ENCODE measurements around the gene SLC25A34. TPM values are rescaled to one million over a fixed set of nuclear protein-coding genes. Genes with fewer than 3 reads are reported as not detected.

SLC25A34 gene
- total RNA-seq, 1 experiment from 2014 or later = 0.59 TPM

DNA sequence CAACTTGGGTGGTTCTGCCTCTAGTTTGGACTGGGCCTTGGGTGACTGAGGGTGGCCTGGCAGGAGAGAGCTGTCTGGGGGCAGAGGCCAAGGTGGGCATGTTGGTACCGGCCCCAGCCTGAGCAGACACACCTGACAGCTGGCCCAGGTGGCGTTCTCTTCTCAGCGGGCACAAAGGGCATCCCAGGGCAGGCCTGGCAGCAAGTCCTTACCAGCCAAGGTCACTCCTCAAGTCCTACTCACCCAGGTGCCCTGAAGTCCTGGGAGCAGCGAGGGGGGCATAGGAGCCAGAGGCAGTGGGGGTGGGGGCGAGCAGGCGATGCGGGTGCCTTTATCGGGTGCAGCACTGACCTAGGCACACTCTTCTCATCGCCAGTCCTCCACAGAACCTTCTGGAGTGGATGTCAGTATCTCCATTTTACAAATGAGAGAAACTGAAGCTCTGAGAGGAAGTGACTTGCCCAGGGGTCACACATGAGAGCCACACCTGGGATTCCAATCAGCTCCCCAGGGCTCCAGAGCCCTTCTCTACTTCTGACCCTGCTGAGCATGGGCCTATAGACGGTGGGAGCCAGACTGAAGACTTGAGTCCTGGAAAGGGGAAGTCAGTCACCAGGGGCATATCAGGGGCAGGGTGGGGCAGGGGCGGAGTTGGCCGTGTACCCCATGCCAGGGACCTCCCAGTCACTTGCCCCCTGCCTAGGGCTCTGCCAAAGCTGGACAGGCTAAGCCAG is 587 bp upstream of the SLC25A34 start:
- ATAC-seq (no peak), DNase-seq (ENCODE audit: low read depth, low spot score) (no peak)
- Histone ChIP-seq H4K20me1 (ENCODE audit: insufficient read depth) (no peaks in the 10 kb centered on the region), H3K9ac (ENCODE audit: low read length) (no peak overlapping the region), H3K27me3 (ENCODE audit: insufficient read depth, low read length) (no peaks in the 10 kb centered on the region), H3K4me3 (replicated peaks in 1 of 2; ENCODE audit: low read depth in 1 of 2, low read length in 2 of 2) (no peak overlapping the region), H3K79me2 (ENCODE audit: insufficient read depth, low read length) (no peaks in the 10 kb centered on the region), H3K9me2 (ENCODE audit: insufficient read depth) (no peaks in the 10 kb centered on the region), H3K27ac (ENCODE audit: low read depth, low read length) (no peak overlapping the region), H3K4me1 (ENCODE audit: control insufficient read depth in 1 of 2, insufficient read depth in 2 of 2, low read length in 2 of 2) (peaks cover 0 to 3% of the 10 kb centered on the region in 2 experiments; a peak in 1 of 4 replicates), H2AFZ (ENCODE audit: low read depth, low read length, poor library complexity, severe bottlenecking) (no peak overlapping the region), H3K36me3 (ENCODE audit: control insufficient read depth in 1 of 2, insufficient read depth in 2 of 2, low read length in 2 of 2) (peaks cover 0 to 5% of the 10 kb centered on the region in 2 experiments; a peak in 1 of 4 replicates), H3K4me2 (ENCODE audit: low read length) (no peak overlapping the region), H3K9me3 (ENCODE audit: control insufficient read depth in 1 of 2, insufficient read depth in 1 of 2, low read depth in 1 of 2, low read length in 2 of 2) (no peaks in the 10 kb centered on the region)
- no TSS peak for BruUV-seq (replicated peaks)
- CTCF ChIA-PET = no interaction called here
- POLR2A ChIA-PET = no interaction called here
- intact Hi-C loops (cut with micrococcal nuclease) = no loop called here
- TF ChIP-seq EGR1 (IDR thresholded peaks at IDR 0.05; ENCODE audit: low read depth) = no peak
- RAD21 ChIA-PET (ENCODE audit: low non-redundant PET in 1 of 2, low total read pairs in 2 of 2, uncharacterized antibody in 2 of 2, unreplicated experiment in 2 of 2) = no interaction called here

DNA sequence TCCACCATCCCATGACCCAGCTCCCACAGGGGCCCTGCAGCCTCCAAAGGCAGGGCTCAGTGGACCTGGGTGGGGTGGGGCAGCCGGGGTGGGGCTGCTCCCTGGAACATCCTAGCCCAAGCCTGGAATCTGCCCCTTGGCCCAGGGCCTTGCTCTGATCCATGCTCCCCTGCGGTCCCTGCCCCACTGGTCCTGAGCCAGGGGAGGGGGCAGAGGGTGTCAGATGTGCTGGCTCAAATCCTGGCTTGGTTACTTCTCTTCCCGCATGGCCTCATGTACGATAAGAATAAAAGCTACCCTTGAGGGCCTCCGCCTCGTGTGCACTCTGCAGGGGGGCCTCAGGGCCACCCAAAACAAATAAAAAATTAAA is 819 bp downstream of the SLC25A34 start:
- POLR2A ChIA-PET = no interaction called here
- no peak for TF ChIP-seq CBX3 (IDR thresholded peaks at IDR 0.05; ENCODE audit: low read depth)
- TF ChIP-seq, protein P1, sequence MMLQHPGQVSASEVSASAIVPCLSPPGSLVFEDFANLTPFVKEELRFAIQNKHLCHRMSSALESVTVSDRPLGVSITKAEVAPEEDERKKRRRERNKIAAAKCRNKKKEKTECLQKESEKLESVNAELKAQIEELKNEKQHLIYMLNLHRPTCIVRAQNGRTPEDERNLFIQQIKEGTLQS (IDR thresholded peaks at IDR 0.05) = no peak
- no peak for TF ChIP-seq YY1 (IDR thresholded peaks at IDR 0.05; ENCODE audit: extremely low read depth, insufficient replicate concordance, low read depth, low read length)
- TF ChIP-seq, protein P2, sequence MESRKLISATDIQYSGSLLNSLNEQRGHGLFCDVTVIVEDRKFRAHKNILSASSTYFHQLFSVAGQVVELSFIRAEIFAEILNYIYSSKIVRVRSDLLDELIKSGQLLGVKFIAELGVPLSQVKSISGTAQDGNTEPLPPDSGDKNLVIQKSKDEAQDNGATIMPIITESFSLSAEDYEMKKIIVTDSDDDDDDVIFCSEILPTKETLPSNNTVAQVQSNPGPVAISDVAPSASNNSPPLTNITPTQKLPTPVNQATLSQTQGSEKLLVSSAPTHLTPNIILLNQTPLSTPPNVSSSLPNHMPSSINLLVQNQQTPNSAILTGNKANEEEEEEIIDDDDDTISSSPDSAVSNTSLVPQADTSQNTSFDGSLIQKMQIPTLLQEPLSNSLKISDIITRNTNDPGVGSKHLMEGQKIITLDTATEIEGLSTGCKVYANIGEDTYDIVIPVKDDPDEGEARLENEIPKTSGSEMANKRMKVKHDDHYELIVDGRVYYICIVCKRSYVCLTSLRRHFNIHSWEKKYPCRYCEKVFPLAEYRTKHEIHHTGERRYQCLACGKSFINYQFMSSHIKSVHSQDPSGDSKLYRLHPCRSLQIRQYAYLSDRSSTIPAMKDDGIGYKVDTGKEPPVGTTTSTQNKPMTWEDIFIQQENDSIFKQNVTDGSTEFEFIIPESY (IDR thresholded peaks at IDR 0.05; ENCODE audit: extremely low read depth, insufficient replicate concordance, low read length) = no peak
- no peak for TF ChIP-seq RAD21 (IDR thresholded peaks at IDR 0.05; ENCODE audit: low read depth)
- no peak for TF ChIP-seq TCF7L2 (IDR thresholded peaks at IDR 0.05; ENCODE audit: borderline replicate concordance, extremely low read depth, insufficient read depth, insufficient read length)
- no peak for TF ChIP-seq SP1 (IDR thresholded peaks at IDR 0.05; ENCODE audit: low read depth)
- TF ChIP-seq, protein P3, sequence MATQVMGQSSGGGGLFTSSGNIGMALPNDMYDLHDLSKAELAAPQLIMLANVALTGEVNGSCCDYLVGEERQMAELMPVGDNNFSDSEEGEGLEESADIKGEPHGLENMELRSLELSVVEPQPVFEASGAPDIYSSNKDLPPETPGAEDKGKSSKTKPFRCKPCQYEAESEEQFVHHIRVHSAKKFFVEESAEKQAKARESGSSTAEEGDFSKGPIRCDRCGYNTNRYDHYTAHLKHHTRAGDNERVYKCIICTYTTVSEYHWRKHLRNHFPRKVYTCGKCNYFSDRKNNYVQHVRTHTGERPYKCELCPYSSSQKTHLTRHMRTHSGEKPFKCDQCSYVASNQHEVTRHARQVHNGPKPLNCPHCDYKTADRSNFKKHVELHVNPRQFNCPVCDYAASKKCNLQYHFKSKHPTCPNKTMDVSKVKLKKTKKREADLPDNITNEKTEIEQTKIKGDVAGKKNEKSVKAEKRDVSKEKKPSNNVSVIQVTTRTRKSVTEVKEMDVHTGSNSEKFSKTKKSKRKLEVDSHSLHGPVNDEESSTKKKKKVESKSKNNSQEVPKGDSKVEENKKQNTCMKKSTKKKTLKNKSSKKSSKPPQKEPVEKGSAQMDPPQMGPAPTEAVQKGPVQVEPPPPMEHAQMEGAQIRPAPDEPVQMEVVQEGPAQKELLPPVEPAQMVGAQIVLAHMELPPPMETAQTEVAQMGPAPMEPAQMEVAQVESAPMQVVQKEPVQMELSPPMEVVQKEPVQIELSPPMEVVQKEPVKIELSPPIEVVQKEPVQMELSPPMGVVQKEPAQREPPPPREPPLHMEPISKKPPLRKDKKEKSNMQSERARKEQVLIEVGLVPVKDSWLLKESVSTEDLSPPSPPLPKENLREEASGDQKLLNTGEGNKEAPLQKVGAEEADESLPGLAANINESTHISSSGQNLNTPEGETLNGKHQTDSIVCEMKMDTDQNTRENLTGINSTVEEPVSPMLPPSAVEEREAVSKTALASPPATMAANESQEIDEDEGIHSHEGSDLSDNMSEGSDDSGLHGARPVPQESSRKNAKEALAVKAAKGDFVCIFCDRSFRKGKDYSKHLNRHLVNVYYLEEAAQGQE (IDR thresholded peaks at IDR 0.05; ENCODE audit: low read depth) = no peak
- TF ChIP-seq, protein P4, sequence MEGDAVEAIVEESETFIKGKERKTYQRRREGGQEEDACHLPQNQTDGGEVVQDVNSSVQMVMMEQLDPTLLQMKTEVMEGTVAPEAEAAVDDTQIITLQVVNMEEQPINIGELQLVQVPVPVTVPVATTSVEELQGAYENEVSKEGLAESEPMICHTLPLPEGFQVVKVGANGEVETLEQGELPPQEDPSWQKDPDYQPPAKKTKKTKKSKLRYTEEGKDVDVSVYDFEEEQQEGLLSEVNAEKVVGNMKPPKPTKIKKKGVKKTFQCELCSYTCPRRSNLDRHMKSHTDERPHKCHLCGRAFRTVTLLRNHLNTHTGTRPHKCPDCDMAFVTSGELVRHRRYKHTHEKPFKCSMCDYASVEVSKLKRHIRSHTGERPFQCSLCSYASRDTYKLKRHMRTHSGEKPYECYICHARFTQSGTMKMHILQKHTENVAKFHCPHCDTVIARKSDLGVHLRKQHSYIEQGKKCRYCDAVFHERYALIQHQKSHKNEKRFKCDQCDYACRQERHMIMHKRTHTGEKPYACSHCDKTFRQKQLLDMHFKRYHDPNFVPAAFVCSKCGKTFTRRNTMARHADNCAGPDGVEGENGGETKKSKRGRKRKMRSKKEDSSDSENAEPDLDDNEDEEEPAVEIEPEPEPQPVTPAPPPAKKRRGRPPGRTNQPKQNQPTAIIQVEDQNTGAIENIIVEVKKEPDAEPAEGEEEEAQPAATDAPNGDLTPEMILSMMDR (IDR thresholded peaks at IDR 0.05 in 2 of 3, conservative IDR thresholded peaks at IDR 0.05 in 1 of 3; ENCODE audit: borderline replicate concordance in 1 of 3, insufficient read depth in 1 of 3, low read depth in 2 of 3, low read length in 2 of 3) = no peak

More for the DNA sequence above, 819 bp downstream of the SLC25A34 start:
- Histone ChIP-seq H3K4me2 (ENCODE audit: low read length) (no peak overlapping the region), H3K9me2 (ENCODE audit: insufficient read depth) (no peaks in the 10 kb centered on the region), H3K79me2 (ENCODE audit: insufficient read depth, low read length) (no peaks in the 10 kb centered on the region), H2AFZ (ENCODE audit: low read depth, low read length, poor library complexity, severe bottlenecking) (no peak overlapping the region), H3K4me1 (ENCODE audit: control insufficient read depth in 1 of 2, insufficient read depth in 2 of 2, low read length in 2 of 2) (peaks cover 4 to 6% of the 10 kb centered on the region in 2 experiments; a peak in 3 of 4 replicates), H3K4me3 (replicated peaks in 1 of 2; ENCODE audit: low read depth in 1 of 2, low read length in 2 of 2) (no peak overlapping the region), H3K9me3 (ENCODE audit: control insufficient read depth in 1 of 2, insufficient read depth in 1 of 2, low read depth in 1 of 2, low read length in 2 of 2) (no peaks in the 10 kb centered on the region), H3K9ac (ENCODE audit: low read length) (no peak overlapping the region), H3K27ac (ENCODE audit: low read depth, low read length) (no peak overlapping the region), H3K36me3 (ENCODE audit: control insufficient read depth in 1 of 2, insufficient read depth in 2 of 2, low read length in 2 of 2) (peaks cover 0 to under 1% of the 10 kb centered on the region in 2 experiments; a peak in 1 of 4 replicates), H4K20me1 (ENCODE audit: insufficient read depth) (no peaks in the 10 kb centered on the region), H3K27me3 (ENCODE audit: insufficient read depth, low read length) (no peaks in the 10 kb centered on the region)
- no peak for DNase-seq (ENCODE audit: low read depth, low spot score)
- intact Hi-C loops (cut with micrococcal nuclease) = no loop called here
- ChIA-PET RAD21 (ENCODE audit: low non-redundant PET in 1 of 2, low total read pairs in 2 of 2, uncharacterized antibody in 2 of 2, unreplicated experiment in 2 of 2) (no interaction called here), CTCF (no interaction called here)
- no peak for ATAC-seq
- no TSS peak for BruUV-seq (replicated peaks)

All from HCT116 (cell line).